ENCODE data around the gene FOXP3. TPM values are rescaled to one million over a fixed set of nuclear protein-coding genes. Genes with fewer than 3 reads are reported as not detected.
A peak's percentile ranks its signal among the peaks of the same experiment; 100 is the strongest.

FOXP3 gene
- total RNA-seq, 1 donor from 2014 or later, result 13.1 TPM

DNA sequence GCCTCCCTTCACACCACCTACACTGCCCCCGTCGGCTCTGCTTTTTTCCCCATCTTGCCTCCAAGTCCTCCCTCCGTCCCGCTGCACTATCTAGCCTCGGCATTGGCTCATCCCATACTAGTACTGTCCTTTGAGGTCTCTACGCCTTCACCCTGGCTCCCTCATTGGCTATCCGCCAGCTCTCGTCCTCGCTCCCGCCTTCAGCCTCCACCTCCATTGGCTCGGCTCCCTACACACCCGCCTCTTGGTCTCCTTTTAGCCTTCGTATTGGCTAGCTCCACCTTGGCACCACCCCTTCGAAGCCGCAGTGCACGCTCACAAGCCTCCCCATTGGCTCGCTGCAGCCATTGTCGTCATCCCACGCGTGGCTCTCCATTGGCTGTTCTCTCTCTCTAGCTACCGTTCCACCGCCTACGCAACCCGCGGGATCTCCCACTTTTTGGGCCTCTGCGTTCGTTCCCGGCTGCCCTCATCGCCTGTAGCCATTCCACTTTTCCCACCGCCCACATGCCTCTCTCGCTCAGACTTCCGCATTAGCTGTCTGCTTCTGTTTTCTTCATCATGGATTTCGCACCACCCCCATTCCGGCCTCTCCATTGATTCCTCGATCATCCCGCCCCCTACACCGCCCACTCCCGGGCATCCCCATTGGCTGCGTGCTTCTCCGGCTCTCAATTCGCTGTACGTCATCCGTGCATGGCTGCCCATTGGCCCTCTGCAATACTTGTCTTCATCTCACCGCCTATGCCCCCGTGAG lies 4.7 kb upstream of the FOXP3 start:
- Mint-ChIP-seq H3K4me1 (peaks cover 46% of the 10 kb centered on the region), H3K4me3 (peak overlapping the region; percentile 99), H3K9me3 (no peaks in the 10 kb centered on the region), H3K36me3 (ENCODE audit: low read depth) (peaks cover 12% of the 10 kb centered on the region), H3K27me3 (no peaks in the 10 kb centered on the region), H3K27ac (peak overlapping the region; percentile 100)
- peak; percentile 97 for DNase-seq
- intact Hi-C loops (cut with micrococcal nuclease), result loop anchor here (1.0 kb wide), 1 partner anchor 34 kb away; the partner anchor contains the start of gene CCDC22

DNA sequence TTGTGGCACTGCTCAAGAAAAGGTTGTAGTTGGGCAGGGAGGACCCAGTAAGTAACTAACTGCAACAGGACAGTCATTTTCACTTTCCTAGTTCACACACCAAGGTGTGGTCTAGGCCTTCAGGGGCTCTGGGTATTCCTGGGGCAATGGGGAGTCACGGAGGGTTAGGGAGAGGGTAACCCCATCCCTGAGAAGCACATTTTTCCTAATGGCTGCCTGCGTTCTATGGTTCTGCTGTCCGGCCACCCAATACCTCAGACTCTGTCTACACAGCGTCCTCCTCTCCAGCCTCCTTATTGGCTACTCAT lies 4.1 kb upstream of the FOXP3 start:
- Mint-ChIP-seq H3K9me3 (no peaks in the 10 kb centered on the region), H3K4me1 (peaks cover 48% of the 10 kb centered on the region), H3K27me3 (no peaks in the 10 kb centered on the region), H3K36me3 (ENCODE audit: low read depth) (peaks cover 12% of the 10 kb centered on the region), H3K27ac (peak overlapping the region; percentile 100), H3K4me3 (peak overlapping the region; percentile 99)
- DNase-seq, result no peak
- intact Hi-C loops (cut with micrococcal nuclease), result loop anchor here (1.0 kb wide), 2 partner anchors 33 to 68 kb away; partner anchors contain the start of genes CCDC22 and SYP

DNA sequence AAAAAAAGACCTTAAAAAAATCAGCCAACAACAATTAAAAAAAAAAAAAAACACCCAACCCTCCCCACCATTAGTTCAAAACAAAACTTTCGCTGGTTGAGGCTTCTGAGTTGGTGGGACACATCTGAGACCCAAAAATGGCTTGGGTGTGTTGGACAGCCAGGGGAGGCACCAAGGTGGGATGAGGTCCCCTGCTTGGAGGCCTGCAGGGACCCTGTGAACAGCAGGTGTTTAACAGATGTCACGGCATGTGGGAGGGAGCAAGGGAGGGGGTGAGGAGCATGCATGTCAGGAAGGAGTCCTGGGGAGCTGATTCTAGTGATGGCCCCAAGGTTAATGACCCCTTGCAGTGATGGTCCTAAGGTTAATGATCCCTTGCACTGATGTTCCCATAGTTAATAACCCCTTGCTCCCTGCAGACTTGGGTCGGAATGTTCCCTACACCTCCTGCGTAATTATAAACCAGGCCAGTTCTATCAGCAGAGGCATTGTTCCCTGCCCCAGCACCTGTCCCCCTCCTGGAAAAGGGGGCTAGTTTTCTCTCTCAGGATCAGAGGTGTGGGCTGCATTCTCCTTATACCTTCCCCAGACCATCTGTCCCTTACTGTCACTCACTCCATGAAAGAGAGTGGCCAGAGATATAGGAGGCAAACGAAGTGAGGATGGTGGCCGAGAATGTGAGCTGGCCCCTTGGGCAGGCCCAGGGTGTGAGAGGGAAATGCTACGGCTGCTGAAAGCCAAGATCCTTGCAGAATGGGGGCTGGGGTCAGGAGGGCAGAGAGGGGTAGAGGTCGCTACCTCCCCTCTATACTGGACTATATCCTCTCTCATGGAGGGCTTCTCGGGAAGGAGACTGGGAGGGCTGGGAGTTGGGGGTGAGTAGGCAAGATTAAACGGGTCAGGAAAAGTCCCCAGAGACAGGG lies 2.3 kb upstream of the FOXP3 start:
- H3K36me3 Mint-ChIP-seq (ENCODE audit: low read depth), result peaks cover 9% of the 10 kb centered on the region
- H3K4me3 Mint-ChIP-seq, result peak overlapping the region; percentile 99
- peaks cover 49% of the 10 kb centered on the region for H3K4me1 Mint-ChIP-seq
- no peaks in the 10 kb centered on the region for H3K27me3 Mint-ChIP-seq
- peak overlapping the region; percentile 100 for H3K27ac Mint-ChIP-seq
- intact Hi-C loops (cut with micrococcal nuclease), result no loop called here
- DNase-seq, result no peak
- H3K9me3 Mint-ChIP-seq, result no peaks in the 10 kb centered on the region

- DNase-seq, result no peak
- peaks cover 48% of the 10 kb centered on the region for H3K4me1 Mint-ChIP-seq
- H3K9me3 Mint-ChIP-seq, result no peaks in the 10 kb centered on the region
- H3K27me3 Mint-ChIP-seq, result no peaks in the 10 kb centered on the region
- H3K36me3 Mint-ChIP-seq (ENCODE audit: low read depth), result peaks cover 3% of the 10 kb centered on the region
- peak overlapping the region; percentile 80 for H3K4me3 Mint-ChIP-seq
- intact Hi-C loops (cut with micrococcal nuclease), result loop anchor here (2.0 kb wide), 1 partner anchor 29 kb away; the partner anchor contains the start of gene CCDC22
- H3K27ac Mint-ChIP-seq, result peak overlapping the region; percentile 73
Measured at GRCh38 chrX:49263631-49264030, 879 bp downstream of the FOXP3 start.

DNA sequence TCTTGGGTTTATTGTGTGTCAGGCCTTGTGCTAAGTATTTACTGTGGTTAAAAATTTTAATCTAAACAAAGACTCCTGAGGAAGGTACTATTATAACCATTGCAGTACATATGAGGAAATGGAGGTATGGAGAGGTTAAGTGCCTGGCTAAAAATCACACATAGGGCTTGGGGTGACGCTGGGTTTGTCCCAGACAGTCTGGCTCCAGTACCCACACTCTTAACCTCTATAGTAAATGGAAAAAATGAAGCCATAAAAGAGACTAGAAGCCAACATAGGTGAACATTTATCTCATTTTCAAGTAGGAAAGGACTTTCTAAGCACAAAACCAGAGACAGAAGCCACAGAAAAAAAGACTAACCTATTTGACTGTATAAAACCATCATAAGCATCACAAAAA lies 1.9 kb downstream of the FOXP3 start:
- peaks cover 3% of the 10 kb centered on the region for H3K36me3 Mint-ChIP-seq (ENCODE audit: low read depth)
- DNase-seq, result no peak
- H3K27me3 Mint-ChIP-seq, result no peaks in the 10 kb centered on the region
- peak overlapping the region; percentile 80 for H3K4me3 Mint-ChIP-seq
- intact Hi-C loops (cut with micrococcal nuclease), result no loop called here
- H3K9me3 Mint-ChIP-seq, result no peaks in the 10 kb centered on the region
- peaks cover 45% of the 10 kb centered on the region for H3K4me1 Mint-ChIP-seq
- peak overlapping the region; percentile 22 for H3K27ac Mint-ChIP-seq

GRCh38 chrX:49260221-49260985 lies 4.1 kb downstream of the FOXP3 start:
- H3K36me3 Mint-ChIP-seq (ENCODE audit: low read depth), result peaks cover 3% of the 10 kb centered on the region
- H3K4me1 Mint-ChIP-seq, result peaks cover 40% of the 10 kb centered on the region
- no peak overlapping the region for H3K27ac Mint-ChIP-seq
- intact Hi-C loops (cut with micrococcal nuclease), result no loop called here
- H3K9me3 Mint-ChIP-seq, result no peaks in the 10 kb centered on the region
- no peak overlapping the region for H3K4me3 Mint-ChIP-seq
- no peak for DNase-seq
- H3K27me3 Mint-ChIP-seq, result no peaks in the 10 kb centered on the region

DNA sequence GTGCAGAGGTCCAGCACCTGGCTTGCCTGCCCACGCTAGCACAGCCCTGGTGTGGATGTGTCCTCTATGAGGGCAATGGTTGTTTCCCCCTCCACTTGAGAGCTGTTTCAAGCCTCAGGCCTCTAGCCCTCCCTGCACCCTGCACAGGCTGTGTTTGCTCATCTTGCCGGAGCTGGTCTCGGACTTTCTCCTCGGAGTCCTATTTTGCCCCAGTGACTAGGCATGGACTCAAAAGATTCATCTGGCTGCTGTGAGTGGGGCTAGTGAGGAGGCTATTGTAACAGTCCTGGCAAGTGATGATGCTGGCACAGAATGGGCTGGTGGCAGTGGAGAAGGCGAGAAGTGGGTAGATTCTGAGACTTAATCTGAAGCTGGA lies 5.8 kb downstream of the FOXP3 start:
- intact Hi-C loops (cut with micrococcal nuclease), result no loop called here
- Mint-ChIP-seq H3K27me3 (no peaks in the 10 kb centered on the region), H3K4me1 (peaks cover 28% of the 10 kb centered on the region), H3K9me3 (no peaks in the 10 kb centered on the region), H3K27ac (no peak overlapping the region), H3K36me3 (ENCODE audit: low read depth) (peaks cover 3% of the 10 kb centered on the region), H3K4me3 (no peak overlapping the region)
- DNase-seq, result no peak

DNA sequence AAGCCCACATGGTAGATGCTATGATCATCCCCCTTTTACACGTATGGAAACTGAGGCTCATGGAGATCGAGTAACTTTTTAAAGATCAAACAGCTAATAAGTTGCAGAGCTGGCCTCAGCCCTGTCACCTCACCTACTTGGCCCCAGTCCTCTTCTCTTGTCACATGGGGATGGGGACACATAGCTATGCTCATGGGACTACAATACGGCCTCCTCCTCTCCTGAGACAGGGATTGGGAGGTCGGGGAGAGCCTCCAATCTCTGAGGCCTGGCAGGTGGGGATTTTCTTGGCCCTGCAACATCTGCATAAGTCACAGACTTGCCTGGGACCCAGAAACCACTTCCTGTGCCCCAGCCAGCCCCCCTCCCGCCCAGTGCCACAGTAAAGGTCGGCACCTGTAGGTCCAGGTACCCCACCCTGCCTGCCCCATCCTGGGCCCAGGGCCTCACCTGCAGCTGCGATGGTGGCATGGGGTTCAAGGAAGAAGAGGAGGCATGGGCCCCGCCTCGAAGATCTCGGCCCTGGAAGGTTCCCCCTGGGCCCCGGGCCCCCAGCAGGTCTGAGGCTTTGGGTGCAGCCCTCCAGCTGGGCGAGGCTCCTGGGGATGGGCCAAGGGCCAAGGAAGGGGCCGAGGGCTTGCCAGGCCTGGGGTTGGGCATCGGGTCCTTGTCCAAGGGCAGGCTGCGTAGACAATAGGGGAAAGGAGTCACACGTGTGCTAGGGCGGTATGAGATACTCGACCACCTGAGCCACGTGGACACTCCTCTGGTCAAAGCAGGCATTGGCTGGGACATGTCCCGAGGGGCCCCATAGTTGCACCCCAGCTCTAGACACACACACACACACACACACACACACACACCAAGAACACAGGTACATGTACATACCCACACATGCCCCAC lies 6.4 kb downstream of the FOXP3 start:
- Mint-ChIP-seq H3K27me3 (no peaks in the 10 kb centered on the region), H3K9me3 (no peaks in the 10 kb centered on the region), H3K36me3 (ENCODE audit: low read depth) (peaks cover 3% of the 10 kb centered on the region), H3K4me1 (peaks cover 26% of the 10 kb centered on the region), H3K27ac (no peak overlapping the region), H3K4me3 (no peak overlapping the region)
- DNase-seq, result peak; percentile 63
- intact Hi-C loops (cut with micrococcal nuclease), result no loop called here

DNA sequence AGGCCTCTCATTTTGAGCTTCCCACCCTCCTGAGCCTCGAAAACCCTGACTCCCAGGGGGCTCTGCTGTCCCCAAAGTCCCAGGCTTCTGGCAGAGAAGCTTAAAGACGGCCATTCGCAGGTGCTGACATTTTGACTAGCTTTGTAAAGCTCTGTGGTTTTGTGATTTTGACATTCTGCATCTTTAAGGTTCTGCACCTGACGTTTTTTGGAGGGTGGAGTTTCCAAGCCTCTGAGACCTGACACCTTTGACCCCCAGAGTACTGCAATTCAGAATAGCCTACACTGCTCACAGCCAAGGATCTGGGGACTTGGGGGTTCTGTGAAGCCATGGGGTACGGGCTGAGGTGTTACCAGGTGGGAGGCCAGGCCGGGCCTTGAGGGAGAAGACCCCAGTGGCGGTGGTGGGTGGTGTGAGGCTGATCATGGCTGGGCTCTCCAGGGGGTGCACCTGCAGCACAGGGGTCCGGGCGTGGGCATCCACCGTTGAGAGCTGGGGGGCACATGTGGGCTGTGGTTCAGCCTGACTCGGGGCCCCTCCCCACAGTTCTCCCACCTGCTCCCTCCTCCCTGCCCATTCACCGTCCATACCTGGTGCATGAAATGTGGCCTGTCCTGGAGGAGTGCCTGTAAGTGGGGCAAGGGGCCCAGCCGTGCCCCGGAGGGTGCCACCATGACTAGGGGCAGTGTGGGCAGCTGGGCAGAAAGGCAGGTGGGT lies 7.3 kb downstream of the FOXP3 start:
- Mint-ChIP-seq H3K4me3 (no peak overlapping the region), H3K27ac (no peak overlapping the region), H3K27me3 (no peaks in the 10 kb centered on the region), H3K36me3 (ENCODE audit: low read depth) (peaks cover 8% of the 10 kb centered on the region), H3K4me1 (peaks cover 19% of the 10 kb centered on the region), H3K9me3 (no peaks in the 10 kb centered on the region)
- intact Hi-C loops (cut with micrococcal nuclease), result no loop called here
- DNase-seq, result no peak

- H3K4me1 Mint-ChIP-seq, result peaks cover 15% of the 10 kb centered on the region
- peaks cover 8% of the 10 kb centered on the region for H3K36me3 Mint-ChIP-seq (ENCODE audit: low read depth)
- intact Hi-C loops (cut with micrococcal nuclease), result no loop called here
- DNase-seq, result no peak
- H3K4me3 Mint-ChIP-seq, result no peak overlapping the region
- no peaks in the 10 kb centered on the region for H3K27me3 Mint-ChIP-seq
- no peak overlapping the region for H3K27ac Mint-ChIP-seq
- no peaks in the 10 kb centered on the region for H3K9me3 Mint-ChIP-seq
Measured at GRCh38 chrX:49256268-49256995, 8.1 kb downstream of the FOXP3 start.

- Mint-ChIP-seq H3K27me3 (no peaks in the 10 kb centered on the region), H3K4me1 (peaks cover 15% of the 10 kb centered on the region), H3K36me3 (ENCODE audit: low read depth) (peaks cover 15% of the 10 kb centered on the region), H3K9me3 (no peaks in the 10 kb centered on the region), H3K4me3 (no peak overlapping the region), H3K27ac (no peak overlapping the region)
- intact Hi-C loops (cut with micrococcal nuclease), result no loop called here
- DNase-seq, result no peak
Measured at GRCh38 chrX:49254639-49255038, 9.9 kb downstream of the FOXP3 start.

GRCh38 chrX:49251325-49251724 lies 13.2 kb downstream of the FOXP3 start:
- H3K27ac Mint-ChIP-seq, result no peak overlapping the region
- no peak for DNase-seq
- no peak overlapping the region for H3K4me3 Mint-ChIP-seq
- H3K9me3 Mint-ChIP-seq, result no peaks in the 10 kb centered on the region
- no peaks in the 10 kb centered on the region for H3K27me3 Mint-ChIP-seq
- H3K36me3 Mint-ChIP-seq (ENCODE audit: low read depth), result peaks cover 20% of the 10 kb centered on the region
- intact Hi-C loops (cut with micrococcal nuclease), result no loop called here
- H3K4me1 Mint-ChIP-seq, result peaks cover 6% of the 10 kb centered on the region
